SK-N-SH (cell line): ENCODE data around the gene PIH1D1. TPM values are rescaled to one million over a fixed set of nuclear protein-coding genes. Genes with fewer than 3 reads are reported as not detected.
"Not testable (repeated sequence)": the region's sequence is repeated elsewhere in the genome, so short reads cannot be mapped to it uniquely, and the experiment has no call there.

Experiments
- CTCF ChIA-PET: fragments of 300-600, 350-600 bp; formaldehyde crosslinking; extraction: SDS; loops from one replicate; lab custom pipeline; 2021; lab: Yijun Ruan, JAX
- POLR2A ChIA-PET: fragments of 350-600 bp; sonication (Branson Sonifier 250); formaldehyde crosslinking; extraction: SDS; loops from one replicate; lab custom pipeline; 2020; ENCODE audit warnings: antibody characterized with exemption, inconsistent platforms; lab: Yijun Ruan, JAX
- DNase-seq: peaks from one replicate; pipeline ENCODE4 v3.0.0; 2012
- H2AFZ ChIP-seq: fragments of 200-600 bp; sonication (generic); 2 replicates; pipeline ENCODE4 v1.8.1; 2016; ENCODE audit warnings: antibody characterized with exemption, mild to moderate bottlenecking, low read depth
- H3F3A ChIP-seq: fragments of 200-600 bp; sonication (generic); replicated peaks from 2 replicates; pipeline ENCODE3; 2016; ENCODE audit warnings: antibody characterized with exemption, mild to moderate bottlenecking; ENCODE audit not compliant: insufficient read depth
- H3K27ac ChIP-seq, 2 experiments: fragments of 200-500 bp in 1 of 2; fragments of 200-600 bp in 1 of 2; sonication (Bioruptor generic) in 1 of 2; sonication (generic), shearing (Covaris generic) in 1 of 2; 2 replicates each; pipeline versions ENCODE4 v1.5.1 to v1.6.1; 2014 to 2016; ENCODE audit warnings: low read depth in 2 of 2, inconsistent platforms in 1 of 2, low read length in 1 of 2, mild to moderate bottlenecking in 1 of 2, mixed read lengths in 1 of 2
- H3K27me3 ChIP-seq: fragments of 200-600 bp; sonication (generic), shearing (Covaris generic); 2 replicates; pipeline ENCODE4 v1.6.1; 2016; ENCODE audit warnings: mixed run types; ENCODE audit not compliant: insufficient read depth
- H3K36me3 ChIP-seq, 2 experiments: fragments of 200-500 bp in 1 of 2; fragments of 200-600 bp in 1 of 2; sonication (Bioruptor generic) in 1 of 2; sonication (generic) in 1 of 2; replicated peaks in 1 of 2; 2 replicates each; pipeline versions ENCODE3 to v1.5.1; 2014 to 2016; ENCODE audit warnings: low read length in 1 of 2, mild to moderate bottlenecking in 1 of 2; ENCODE audit not compliant: insufficient read depth in 2 of 2, control insufficient read depth in 1 of 2
- H3K4me1 ChIP-seq, 2 experiments: fragments of 200-500 bp in 1 of 2; fragments of 200-600 bp in 1 of 2; sonication (Bioruptor generic) in 1 of 2; sonication (generic), shearing (Covaris generic) in 1 of 2; 2 replicates each; pipeline versions ENCODE4 v1.5.1 to v1.6.1; 2014 to 2016; ENCODE audit warnings: low read depth in 1 of 2, low read length in 1 of 2, mixed run types in 1 of 2; ENCODE audit not compliant: insufficient read depth in 2 of 2, control insufficient read depth in 1 of 2
- H3K4me2 ChIP-seq: fragments of 200-600 bp; sonication (generic), shearing (Covaris generic); 2 replicates; pipeline ENCODE4 v1.6.1; 2017; ENCODE audit warnings: mixed run types
- H3K4me3 ChIP-seq, 2 experiments: fragments of 200-500 bp in 1 of 2; fragments of 200-600 bp in 1 of 2; sonication (Bioruptor generic) in 1 of 2; sonication (generic), shearing (Covaris generic) in 1 of 2; 2 replicates each; pipeline versions ENCODE4 v1.5.1 to v1.8.1; 2014 to 2016; ENCODE audit warnings: low read depth in 2 of 2, inconsistent platforms in 1 of 2, low read length in 1 of 2, mild to moderate bottlenecking in 1 of 2, mixed read lengths in 1 of 2, moderate library complexity in 1 of 2
- H3K79me2 ChIP-seq: fragments of 200-600 bp; sonication (generic); 2 replicates; pipeline ENCODE4 v1.8.1; 2017; ENCODE audit warnings: mild to moderate bottlenecking; ENCODE audit not compliant: insufficient read depth
- H3K9ac ChIP-seq: fragments of 200-600 bp; sonication (generic); 2 replicates; pipeline ENCODE4 v1.6.1; 2017; ENCODE audit warnings: mixed run types
- H3K9me2 ChIP-seq: fragments of 200-600 bp; sonication (generic); 2 replicates; pipeline ENCODE4 v1.6.1; 2017; ENCODE audit warnings: mixed run types
- H3K9me3 ChIP-seq: fragments of 200-600 bp; sonication (generic); 2 replicates; pipeline ENCODE4 v1.6.1; 2017; ENCODE audit warnings: mixed run types, mild to moderate bottlenecking, moderate library complexity
- H4K20me1 ChIP-seq: fragments of 200-600 bp; sonication (generic); 2 replicates; pipeline ENCODE4 v1.6.1; 2017; ENCODE audit warnings: mild to moderate bottlenecking, mixed run types; ENCODE audit not compliant: insufficient read depth
- CHD2 ChIP-seq: fragments of 150-350 bp; IDR thresholded peaks from 2 replicates; pipeline ENCODE4 v1.6.1; 2018; ENCODE audit warnings: low read length; ENCODE audit not compliant: partially characterized antibody
- FOSL2 ChIP-seq: IDR thresholded peaks from 2 replicates; pipeline ENCODE4 v1.4.0; 2012; ENCODE audit warnings: low read depth, mild to moderate bottlenecking, moderate library complexity, borderline replicate concordance
- FOXJ3 ChIP-seq: sonication (generic); formaldehyde crosslinking; IDR thresholded peaks from 2 replicates; pipeline ENCODE4 v1.5.1; 2020; ENCODE audit warnings: mild to moderate bottlenecking, missing genetic modification reagents
- GABPA ChIP-seq: IDR thresholded peaks from 2 replicates; pipeline ENCODE4 v1.4.0; 2012; ENCODE audit warnings: low read depth, mild to moderate bottlenecking
- IRF3 ChIP-seq: fragments of 150-350 bp; IDR thresholded peaks from 2 replicates; pipeline ENCODE4 v1.6.1; 2016; ENCODE audit warnings: mild to moderate bottlenecking, low read depth, low read length
- MEF2A ChIP-seq: IDR thresholded peaks from 2 replicates; pipeline ENCODE4 v1.4.0; 2012; ENCODE audit warnings: low read depth, borderline replicate concordance
- PBX3 ChIP-seq: IDR thresholded peaks from 2 replicates; pipeline ENCODE4; 2012
- POLR2AphosphoS5 ChIP-seq: IDR thresholded peaks from 2 replicates; pipeline ENCODE4 v1.6.1; 2012; ENCODE audit warnings: low read depth, low read length
- RCOR1 ChIP-seq: fragments of 150-350 bp; IDR thresholded peaks from 2 replicates; pipeline ENCODE4 v1.6.1; 2017; ENCODE audit warnings: antibody characterized with exemption, low read length
- RFX5 ChIP-seq: IDR thresholded peaks from 2 replicates; pipeline ENCODE4 v1.6.1; 2012; ENCODE audit warnings: mild to moderate bottlenecking, improper control_type of control experiment, low read length
- RXRA ChIP-seq: IDR thresholded peaks from 2 replicates; pipeline ENCODE4 v1.4.0; 2012; ENCODE audit warnings: low read depth, mild to moderate bottlenecking, borderline replicate concordance
- SIN3A ChIP-seq: IDR thresholded peaks from 2 replicates; pipeline ENCODE4 v1.6.1; 2012; ENCODE audit warnings: low read depth, mild to moderate bottlenecking, low read length, moderate library complexity, borderline replicate concordance
- SMC3 ChIP-seq: IDR thresholded peaks from 2 replicates; pipeline ENCODE4 v1.6.1; 2012; ENCODE audit warnings: low read depth, low read length, improper control_type of control experiment
- TAF1 ChIP-seq: IDR thresholded peaks from 2 replicates; pipeline ENCODE4 v1.6.1; 2012; ENCODE audit warnings: low read depth, mild to moderate bottlenecking, low read length, moderate library complexity, borderline replicate concordance
- TCF12 ChIP-seq: IDR thresholded peaks from 2 replicates; pipeline ENCODE4 v1.4.0; 2012
- TEAD4 ChIP-seq: IDR thresholded peaks from 2 replicates; pipeline ENCODE4 v1.4.0; 2012; ENCODE audit warnings: mild to moderate bottlenecking, borderline replicate concordance; ENCODE audit not compliant: insufficient read depth
- YY1 ChIP-seq: IDR thresholded peaks from 2 replicates; pipeline ENCODE4 v1.4.0; 2012; ENCODE audit warnings: low read depth, mild to moderate bottlenecking
- WGBS: methylation state at CpG from one replicate; pipeline ENCODE4 v1.1.6; 2017; ENCODE audit warnings: low lambda C conversion rate; 5-methylcytosine and 5-hydroxymethylcytosine counted together
- polyA plus RNA-seq, 3 experiments: library from polyadenylated mRNA; depleted of rRNA; stranded (reverse); fragments of >200 nt; gene quantifications; 2 replicates each; pipeline ENCODE4 v1.2.3, GENCODE V29; 2012
- TF ChIP-seq, protein P1 (sequence below): fragments of 150-350 bp; IDR thresholded peaks from 2 replicates; pipeline ENCODE4 v1.6.1; 2017; ENCODE audit warnings: antibody characterized with exemption, low read length, low read depth, borderline replicate concordance

Gene PIH1D1
- polyA plus RNA-seq, 1 of the 3 experiments (the other 2 are of a cell fraction) = 157 TPM

- H3F3A ChIP-seq = peaks cover 18% of the 10 kb centered on the region
- no peak overlapping the region for H3K27ac ChIP-seq
- H3K9ac ChIP-seq = no peak overlapping the region
- H3K36me3 ChIP-seq = peaks cover 12 to 13% of the 10 kb centered on the region in 2 experiments
- TF ChIP-seq FOXJ3 (no peak), TAF1 (no peak), SIN3A (no peak), RCOR1 (no peak), PBX3 (no peak), YY1 (no peak), CHD2 (no peak), RFX5 (no peak), SMC3 (no peak), TCF12 (no peak), POLR2AphosphoS5 (no peak), MEF2A (no peak), GABPA (no peak), IRF3 (no peak), RXRA (no peak), FOSL2 (no peak), TEAD4 (no peak)
- TF ChIP-seq, protein P1, sequence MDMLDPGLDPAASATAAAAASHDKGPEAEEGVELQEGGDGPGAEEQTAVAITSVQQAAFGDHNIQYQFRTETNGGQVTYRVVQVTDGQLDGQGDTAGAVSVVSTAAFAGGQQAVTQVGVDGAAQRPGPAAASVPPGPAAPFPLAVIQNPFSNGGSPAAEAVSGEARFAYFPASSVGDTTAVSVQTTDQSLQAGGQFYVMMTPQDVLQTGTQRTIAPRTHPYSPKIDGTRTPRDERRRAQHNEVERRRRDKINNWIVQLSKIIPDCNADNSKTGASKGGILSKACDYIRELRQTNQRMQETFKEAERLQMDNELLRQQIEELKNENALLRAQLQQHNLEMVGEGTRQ = no peak
- peaks cover 0 to 22% of the 10 kb centered on the region in 2 experiments; a peak in 2 of 4 replicates for H3K4me1 ChIP-seq
- no peak overlapping the region for H2AFZ ChIP-seq
- no peak overlapping the region for H3K4me3 ChIP-seq
- H4K20me1 ChIP-seq = no peaks in the 10 kb centered on the region; the same call in 1 of the 2 replicates
- DNase-seq = no peak
- POLR2A ChIA-PET = interaction anchor here (0.6 kb wide), 1 partner anchor 42 kb away, joined by 3 read pairs; no protein-coding TSS in a partner anchor
- H3K4me2 ChIP-seq = no peak overlapping the region
- peaks cover 8% of the 10 kb centered on the region; the same call in 1 of the 2 replicates for H3K27me3 ChIP-seq
- no peaks in the 10 kb centered on the region for H3K9me3 ChIP-seq
- H3K79me2 ChIP-seq = peaks cover 22% of the 10 kb centered on the region
- WGBS = 50% methylated on average over 3 of the region's 3 CpGs
- CTCF ChIA-PET = interaction anchor here (0.9 to 11.2 kb wide), 4 partner anchors 8 to 145 kb away, joined by 3 to 149 read pairs (median 4); partner anchors contain the start of gene KASH5
- H3K9me2 ChIP-seq = no peaks in the 10 kb centered on the region
These were observed 5.6 kb downstream of the PIH1D1 start for GRCh38 chr19:49445997-49446396.

- H4K20me1 ChIP-seq, H3K9me3 ChIP-seq, H3K4me3 ChIP-seq, H3K27ac ChIP-seq, H3K79me2 ChIP-seq, H2AFZ ChIP-seq, H3K9ac ChIP-seq, DNase-seq, POLR2A ChIA-PET, H3K36me3 ChIP-seq, H3K9me2 ChIP-seq: not testable (repeated sequence)
- CTCF ChIA-PET = interaction anchor here (0.5 to 11.2 kb wide), 12 partner anchors 15 to 1273 kb away, joined by 3 to 149 read pairs (median 4); partner anchors contain the start of genes CGB7 and KASH5
- Histone ChIP-seq H3K4me1 (peaks cover 0 to 22% of the 10 kb centered on the region in 2 experiments; a peak in 1 of 4 replicates), H3K27me3 (peaks cover 26% of the 10 kb centered on the region), H3K4me2 (peak overlapping the region; percentile 96), H3F3A (peaks cover 27% of the 10 kb centered on the region)
- WGBS = 27% methylated on average over 5 of the region's 5 CpGs
These were observed 7.4 kb downstream of the PIH1D1 start for GRCh38 chr19:49444100-49444700.
